ENCODE measurements around the gene DHRSX.
"Not testable (repeated sequence)": the region's sequence is repeated elsewhere in the genome, so short reads cannot be mapped to it uniquely, and the experiment has no call there.

DHRSX gene

DNA sequence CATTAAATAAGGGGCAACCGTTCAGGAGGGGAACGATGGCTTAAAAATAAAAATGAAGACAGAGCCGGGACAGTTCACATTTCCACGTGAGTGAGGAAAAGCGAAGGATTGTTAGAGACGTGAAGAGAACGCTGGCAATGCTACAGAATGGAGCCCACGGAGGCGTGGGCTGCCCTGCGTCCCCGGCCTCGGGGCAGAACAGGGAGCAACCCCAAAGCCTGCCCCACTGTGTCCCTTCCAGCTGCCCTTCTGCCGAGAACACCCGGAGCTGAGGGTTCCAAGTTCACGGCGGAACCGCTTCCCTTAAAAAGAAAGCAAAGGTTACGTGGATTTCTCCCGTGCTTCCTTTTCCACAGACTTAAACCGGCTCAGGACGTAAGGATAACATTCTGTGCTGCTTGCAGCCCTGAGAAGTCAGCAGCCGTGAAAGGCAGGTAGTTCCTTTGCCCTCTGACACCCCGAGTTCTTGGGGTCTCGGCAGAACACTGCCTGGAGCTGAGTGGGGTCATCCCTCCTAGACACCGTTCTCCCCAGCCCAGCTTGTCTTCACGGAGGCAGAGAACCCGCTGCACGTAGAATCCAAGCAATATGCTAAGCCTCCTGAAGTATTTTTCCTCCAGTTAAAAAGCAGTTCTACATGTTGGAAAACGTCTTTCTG is 14.2 kb downstream of the DHRSX start:
- TF ChIP-seq, protein P1, sequence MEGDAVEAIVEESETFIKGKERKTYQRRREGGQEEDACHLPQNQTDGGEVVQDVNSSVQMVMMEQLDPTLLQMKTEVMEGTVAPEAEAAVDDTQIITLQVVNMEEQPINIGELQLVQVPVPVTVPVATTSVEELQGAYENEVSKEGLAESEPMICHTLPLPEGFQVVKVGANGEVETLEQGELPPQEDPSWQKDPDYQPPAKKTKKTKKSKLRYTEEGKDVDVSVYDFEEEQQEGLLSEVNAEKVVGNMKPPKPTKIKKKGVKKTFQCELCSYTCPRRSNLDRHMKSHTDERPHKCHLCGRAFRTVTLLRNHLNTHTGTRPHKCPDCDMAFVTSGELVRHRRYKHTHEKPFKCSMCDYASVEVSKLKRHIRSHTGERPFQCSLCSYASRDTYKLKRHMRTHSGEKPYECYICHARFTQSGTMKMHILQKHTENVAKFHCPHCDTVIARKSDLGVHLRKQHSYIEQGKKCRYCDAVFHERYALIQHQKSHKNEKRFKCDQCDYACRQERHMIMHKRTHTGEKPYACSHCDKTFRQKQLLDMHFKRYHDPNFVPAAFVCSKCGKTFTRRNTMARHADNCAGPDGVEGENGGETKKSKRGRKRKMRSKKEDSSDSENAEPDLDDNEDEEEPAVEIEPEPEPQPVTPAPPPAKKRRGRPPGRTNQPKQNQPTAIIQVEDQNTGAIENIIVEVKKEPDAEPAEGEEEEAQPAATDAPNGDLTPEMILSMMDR (IDR thresholded peaks at IDR 0.05; ENCODE audit: insufficient read depth, missing control alignments) = no peak
- DNase-seq (ENCODE audit: insufficient read length, low spot score) (no peak), FAIRE-seq (no peak)

DNA sequence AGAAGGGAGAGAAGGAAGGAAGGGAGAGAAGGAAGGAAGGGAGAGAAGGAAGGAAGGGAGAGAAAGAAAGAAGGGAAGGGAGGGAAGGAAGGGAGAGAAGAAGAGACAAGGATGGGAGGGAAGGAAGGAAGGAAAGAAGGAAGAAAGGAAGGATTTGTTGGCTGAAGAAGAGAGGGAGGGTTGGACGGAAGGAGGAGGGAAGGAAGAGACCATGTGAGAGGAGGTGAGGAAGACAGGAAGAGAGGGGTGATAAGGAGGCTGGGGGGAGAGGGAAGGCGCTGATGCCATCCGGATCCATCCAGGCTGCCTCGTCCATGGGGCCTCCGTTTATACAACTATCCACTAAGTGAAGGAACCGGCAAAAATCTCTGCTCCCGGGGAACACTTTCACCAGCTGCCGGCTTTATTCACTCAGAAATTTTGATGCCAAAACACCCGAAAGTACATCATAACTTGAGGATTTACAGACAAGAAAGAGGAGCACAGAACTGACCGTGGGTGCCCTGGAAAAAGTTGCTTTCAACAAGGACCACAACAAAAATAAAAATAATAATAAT is 14.9 kb downstream of the DHRSX start:
- DNase-seq (ENCODE audit: insufficient read length, low spot score) (no peak), FAIRE-seq (no peak)
- TF ChIP-seq, protein P1 (IDR thresholded peaks at IDR 0.05; ENCODE audit: insufficient read depth, missing control alignments) = no peak

DNA sequence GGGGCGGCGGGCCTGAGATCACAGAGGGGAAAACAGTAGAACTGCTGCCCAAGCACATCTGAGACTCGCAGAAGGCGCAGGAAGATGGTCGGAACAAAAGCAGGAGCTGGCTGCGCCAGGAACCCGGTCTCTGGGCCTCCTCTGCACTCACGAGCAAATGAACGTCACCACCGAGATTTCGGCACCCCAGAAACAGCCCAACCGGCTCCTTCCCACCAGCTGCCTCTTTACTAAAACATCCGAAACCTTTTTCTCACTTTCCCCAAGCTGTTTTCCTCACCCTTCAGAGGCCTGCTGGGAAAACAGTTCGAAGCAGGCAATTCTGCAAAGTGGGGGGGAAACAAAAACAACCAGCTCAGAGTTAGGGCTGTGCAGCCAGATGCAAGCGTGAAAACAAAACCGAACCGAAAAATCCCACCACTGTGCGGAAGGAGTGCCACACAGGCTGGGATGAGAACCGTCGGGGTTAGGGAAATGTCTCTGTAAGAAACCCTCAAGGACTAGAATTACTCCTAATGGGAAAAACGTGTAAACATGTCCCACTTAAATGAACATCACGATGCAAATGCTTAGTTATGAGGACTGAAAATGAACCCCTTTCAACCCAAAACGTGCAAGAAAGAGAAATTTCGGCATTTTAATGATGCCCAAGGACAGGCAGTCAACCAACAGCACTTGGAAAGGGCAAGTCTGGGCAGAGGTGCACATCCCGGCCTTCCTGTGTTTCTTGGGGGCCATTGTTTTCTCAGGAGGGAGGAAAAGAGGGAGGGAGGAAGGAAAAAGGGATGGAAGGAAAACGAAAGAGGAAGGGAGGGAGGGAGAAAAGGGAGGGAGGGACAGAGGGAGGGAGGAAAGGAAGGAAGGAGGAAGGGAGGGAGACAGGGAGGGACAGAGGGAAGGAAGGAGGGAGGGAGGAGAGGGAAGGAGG is 15.8 kb downstream of the DHRSX start:
- DNase-seq (ENCODE audit: insufficient read length, low spot score) (no peak), FAIRE-seq (no peak)
- TF ChIP-seq, protein P1 (IDR thresholded peaks at IDR 0.05; ENCODE audit: insufficient read depth, missing control alignments) = no peak

GRCh38 chrX:2484256-2484655 is 16.5 kb downstream of the DHRSX start:
- FAIRE-seq = no peak
- TF ChIP-seq, protein P1 (IDR thresholded peaks at IDR 0.05; ENCODE audit: insufficient read depth, missing control alignments) = no peak
- no peak for DNase-seq (ENCODE audit: insufficient read length, low spot score)

GRCh38 chrX:2483398-2484060 is 17.2 kb downstream of the DHRSX start:
- FAIRE-seq (no peak), DNase-seq (ENCODE audit: insufficient read length, low spot score) (no peak)
- TF ChIP-seq, protein P1 (IDR thresholded peaks at IDR 0.05; ENCODE audit: insufficient read depth, missing control alignments) = no peak

- not testable (repeated sequence) for FAIRE-seq; DNase-seq (ENCODE audit: insufficient read length, low spot score)
Observed at GRCh38 chrX:2481597-2481996, 19.2 kb downstream of the DHRSX start.

- FAIRE-seq; DNase-seq (ENCODE audit: insufficient read length, low spot score): not testable (repeated sequence)
Observed at GRCh38 chrX:2479982-2480381, 20.8 kb downstream of the DHRSX start.
